ENCODE measurements around the gene PUS10.

DNA sequence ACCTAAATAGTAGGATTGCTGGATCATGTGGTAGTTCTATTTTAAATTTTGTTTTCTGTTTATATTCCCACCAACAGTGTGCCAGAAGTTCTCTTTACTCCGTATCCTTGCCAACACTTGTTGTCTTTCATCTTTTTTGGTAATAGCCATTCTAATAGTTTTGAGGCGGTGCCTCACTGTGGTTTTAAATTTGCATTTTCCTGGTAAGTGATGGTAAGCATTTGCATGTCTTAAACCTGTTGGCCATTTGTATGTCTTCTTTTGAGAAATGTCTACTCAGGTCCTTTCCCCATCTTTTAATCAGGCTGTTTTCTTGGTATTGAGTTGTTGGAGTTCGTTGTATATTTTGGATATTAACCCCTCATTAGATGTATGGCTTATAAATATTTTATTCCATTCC, 85.1 kb downstream of the PUS10 start:
- TF ChIP-seq POLR2AphosphoS5 (IDR thresholded peaks at IDR 0.05; ENCODE audit: borderline replicate concordance, low read depth, low read length) (no peak), EZH2 (IDR thresholded peaks at IDR 0.05) (no peak)

Measured in SK-N-MC (cell line).